HG03520 (cell line): ENCODE results near the gene SLC2A1.

Experiments
- ATAC-seq: cut with Tn5 transposase; IDR thresholded peaks from one replicate; pipeline ENCODE4 v1.9.1; 2021; ENCODE audit warnings: mild to moderate bottlenecking, moderate library complexity; ENCODE audit not compliant: unreplicated experiment

The SLC2A1 gene

DNA sequence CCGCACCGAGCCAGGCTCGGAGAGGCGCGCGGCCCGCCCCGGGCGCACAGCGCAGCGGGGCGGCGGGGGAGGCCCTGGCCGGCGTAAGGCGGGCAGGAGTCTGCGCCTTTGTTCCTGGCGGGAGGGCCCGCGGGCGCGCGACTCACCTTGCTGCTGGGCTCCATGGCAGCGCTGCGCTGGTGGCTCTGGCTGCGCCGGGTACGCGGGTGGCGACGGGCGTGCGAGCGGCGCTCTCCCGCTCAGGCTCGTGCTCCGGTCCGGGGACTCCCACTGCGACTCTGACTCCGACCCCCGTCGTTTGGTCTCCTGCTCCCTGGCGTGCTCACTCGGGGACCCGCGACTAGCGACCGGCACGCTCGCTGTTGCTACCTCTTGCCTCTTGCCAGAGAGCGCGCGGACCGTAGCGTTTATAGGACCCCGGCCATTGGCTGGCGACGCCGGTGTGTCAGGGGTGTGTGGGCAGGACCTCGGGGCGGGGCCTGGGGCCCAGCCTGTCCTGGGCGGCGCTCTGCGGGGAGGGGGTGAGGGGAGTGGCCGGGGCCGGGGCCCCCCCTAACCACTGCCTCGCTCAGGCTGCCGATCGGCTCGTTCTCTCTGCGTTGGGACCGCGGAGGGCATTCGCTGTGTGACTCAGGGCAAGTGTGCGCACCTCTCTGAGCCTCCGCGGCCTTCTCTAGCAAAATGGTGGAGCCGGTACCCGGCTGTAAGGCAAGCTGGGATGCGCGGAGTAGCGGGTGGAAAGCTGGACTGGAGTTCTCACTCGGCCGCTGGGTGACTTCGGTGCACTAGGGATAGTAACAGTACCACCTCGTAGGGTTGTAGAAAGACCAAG, at the start of gene SLC2A1:
Gene SLC2A1, minus strand, starts transcription at position 381 of the 832 bp plus-strand sequence. Its CDS starts 217 bp downstream, at position 164.
- ATAC-seq, result peak; percentile 71

GRCh38 chr1:43007377-43008114, 48.9 kb upstream of the SLC2A1 start:
- ATAC-seq, result no peak

GRCh38 chr1:43005460-43006361, 47.0 kb upstream of the SLC2A1 start:
- no peak for ATAC-seq

DNA sequence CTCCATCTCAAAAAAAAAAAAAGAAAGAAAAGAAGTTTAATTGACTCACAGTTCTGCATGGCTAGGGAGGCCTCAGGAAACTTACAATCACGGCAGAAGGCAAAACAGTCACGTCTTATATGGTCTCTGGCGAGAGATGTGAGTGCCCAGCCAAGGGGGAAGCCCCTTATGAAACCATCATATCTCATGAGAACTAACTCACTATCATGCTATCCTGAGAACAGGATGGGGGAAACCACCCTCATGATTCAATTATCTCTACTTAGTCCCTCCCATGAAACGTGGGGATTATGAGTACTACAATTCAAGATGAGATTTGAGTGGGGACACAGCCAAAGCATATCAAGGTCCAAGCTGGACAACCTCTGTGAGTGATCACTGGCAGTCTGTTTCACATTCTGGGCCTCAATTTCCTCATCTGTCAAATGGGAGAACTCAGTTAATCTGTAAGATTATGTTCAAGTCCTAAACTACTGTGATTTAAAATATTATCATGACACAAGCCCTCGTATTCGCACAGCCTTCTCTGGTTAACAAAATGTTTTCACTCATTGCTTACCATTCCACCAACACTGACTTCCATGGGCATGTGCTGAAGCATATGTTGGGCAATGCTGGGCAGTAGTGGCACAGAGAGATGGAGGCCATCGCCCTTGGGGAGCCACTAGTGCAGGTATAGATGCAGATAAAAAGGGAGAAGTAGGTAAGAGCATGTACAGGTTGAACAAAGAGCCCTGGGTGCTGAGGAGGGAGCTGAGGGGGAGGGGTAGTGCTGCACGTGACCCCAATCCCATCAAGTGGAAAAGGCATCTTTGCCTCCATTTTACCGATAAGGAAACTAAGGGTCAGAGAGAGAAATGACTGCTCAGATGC, 46.2 kb upstream of the SLC2A1 start:
- no peak for ATAC-seq

DNA sequence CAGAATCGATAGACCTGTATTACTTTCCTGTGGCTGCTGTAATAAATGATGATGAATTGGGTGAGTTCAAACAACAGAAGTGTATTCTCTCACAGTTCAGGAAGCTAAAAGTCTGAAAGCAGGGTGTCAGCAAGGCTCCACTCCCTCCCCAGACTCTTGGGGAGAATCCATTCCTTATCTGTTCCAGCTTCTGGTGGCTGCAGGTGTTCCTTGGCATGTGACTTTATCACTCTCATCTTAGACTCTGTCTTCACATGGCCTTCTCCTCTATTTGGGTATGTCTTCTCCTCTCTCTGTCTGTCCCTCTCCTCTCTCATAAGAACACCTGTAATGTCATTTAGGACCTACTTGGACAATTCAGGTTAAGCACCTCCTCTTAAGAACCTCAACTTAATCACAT, 44.1 kb upstream of the SLC2A1 start:
- ATAC-seq, result no peak

- no peak for ATAC-seq
These were observed 43.4 kb upstream of the SLC2A1 start for GRCh38 chr1:43002116-43002515.

DNA sequence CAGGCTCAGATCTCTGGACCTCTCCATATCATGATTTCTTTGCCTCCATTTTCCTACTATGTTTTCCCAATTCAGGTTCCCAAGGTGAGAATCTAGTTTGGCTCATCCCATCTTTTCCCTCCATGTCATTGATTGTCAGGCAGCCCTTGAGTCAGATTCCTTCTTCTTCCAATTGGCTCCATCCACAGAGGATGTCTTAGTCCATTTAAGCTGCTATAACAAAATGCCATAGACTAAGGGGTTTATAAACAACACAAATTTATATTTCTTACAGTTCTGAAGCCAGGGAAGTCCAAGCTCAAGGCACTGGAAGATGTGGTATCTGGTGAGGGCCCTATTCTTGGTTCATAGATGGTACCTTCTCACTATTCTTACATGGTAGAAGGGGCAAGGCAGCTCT, 42.8 kb upstream of the SLC2A1 start:
- no peak for ATAC-seq

- no peak for ATAC-seq
These were observed 41.6 kb upstream of the SLC2A1 start for GRCh38 chr1:43000271-43000670.

GRCh38 chr1:42999308-42999707, 40.6 kb upstream of the SLC2A1 start:
- no peak for ATAC-seq

DNA sequence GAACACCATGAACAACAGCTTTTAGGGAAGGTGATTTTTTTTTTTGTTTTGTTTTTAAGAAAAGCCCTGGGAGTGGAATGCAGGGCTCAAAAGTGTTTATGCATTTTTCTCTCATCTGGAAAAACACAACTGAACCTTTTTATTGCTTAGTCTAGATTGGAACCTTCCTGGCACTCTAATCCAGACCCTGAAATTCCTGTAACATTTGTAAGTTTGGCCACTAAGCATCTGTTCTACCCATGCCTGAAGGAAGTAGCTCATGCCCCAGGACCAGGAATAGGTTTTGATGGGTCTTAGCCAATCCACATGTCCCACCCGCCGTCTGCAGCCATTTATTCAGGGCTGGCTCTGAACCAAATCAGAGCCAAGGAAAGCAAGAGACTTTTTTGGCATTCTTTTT, 39.7 kb upstream of the SLC2A1 start:
- no peak for ATAC-seq

DNA sequence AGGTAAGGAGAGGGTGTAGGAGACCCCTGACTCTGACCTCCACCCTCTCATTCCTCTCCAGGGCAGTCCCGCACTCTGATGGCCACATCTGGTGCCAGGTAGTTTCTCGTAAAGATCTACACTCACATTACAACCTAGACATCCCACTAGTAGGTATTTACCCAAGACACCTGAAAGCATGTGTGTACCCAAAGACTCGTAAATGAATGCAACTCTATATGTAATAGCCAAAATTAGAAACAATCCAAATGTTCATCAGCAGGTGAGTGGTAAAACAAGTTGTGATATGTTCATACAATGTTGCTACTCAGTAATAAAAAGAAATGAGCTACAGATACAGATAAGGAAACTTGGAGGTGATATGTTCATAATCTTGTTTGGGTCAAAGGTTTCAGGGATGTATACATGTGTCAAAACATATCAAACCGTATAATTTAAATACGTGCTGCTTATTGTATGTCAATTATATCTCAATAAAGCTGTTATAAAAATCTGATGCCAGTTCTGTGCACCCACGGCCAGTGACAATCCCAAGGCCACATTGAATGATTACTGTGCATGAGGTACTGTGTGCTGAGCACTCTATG, 37.8 kb upstream of the SLC2A1 start:
- no peak for ATAC-seq

DNA sequence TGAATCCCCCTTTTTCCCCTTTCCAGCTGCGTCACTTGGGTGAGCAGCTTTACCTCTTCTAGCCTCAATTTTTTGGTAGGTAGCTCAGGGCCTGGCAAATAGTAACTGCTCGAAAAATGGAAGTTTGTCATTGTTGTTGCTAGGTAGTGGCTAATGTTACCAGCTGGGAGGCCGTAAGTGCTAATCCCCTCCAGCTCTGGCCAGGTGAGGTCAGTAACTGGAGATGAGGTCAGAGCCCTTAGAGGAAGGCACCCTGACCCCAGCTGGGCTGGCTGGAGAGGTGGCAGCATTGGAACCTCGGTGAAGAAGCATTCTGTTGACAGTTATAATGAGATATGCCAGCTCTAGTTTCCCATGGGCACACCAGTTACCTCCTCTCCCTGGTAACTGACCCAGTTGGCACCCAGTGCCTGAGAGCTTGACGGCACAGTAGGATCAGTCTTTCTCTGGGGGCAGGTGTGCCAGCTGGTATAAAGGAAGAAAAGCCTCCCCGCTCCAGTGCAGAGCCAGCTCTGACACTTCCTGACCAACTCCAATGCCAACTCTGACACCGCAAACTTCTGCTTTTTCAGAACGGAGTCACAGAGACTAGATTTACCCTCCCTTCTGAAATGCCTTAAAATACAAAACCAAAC, 35.0 kb upstream of the SLC2A1 start:
- no peak for ATAC-seq

- no peak for ATAC-seq
These were observed 33.4 kb upstream of the SLC2A1 start for GRCh38 chr1:42992054-42992571.

- ATAC-seq, result no peak
These were observed 32.2 kb upstream of the SLC2A1 start for GRCh38 chr1:42990757-42991346.

GRCh38 chr1:42983693-42984092, 25.0 kb upstream of the SLC2A1 start:
- no peak for ATAC-seq

DNA sequence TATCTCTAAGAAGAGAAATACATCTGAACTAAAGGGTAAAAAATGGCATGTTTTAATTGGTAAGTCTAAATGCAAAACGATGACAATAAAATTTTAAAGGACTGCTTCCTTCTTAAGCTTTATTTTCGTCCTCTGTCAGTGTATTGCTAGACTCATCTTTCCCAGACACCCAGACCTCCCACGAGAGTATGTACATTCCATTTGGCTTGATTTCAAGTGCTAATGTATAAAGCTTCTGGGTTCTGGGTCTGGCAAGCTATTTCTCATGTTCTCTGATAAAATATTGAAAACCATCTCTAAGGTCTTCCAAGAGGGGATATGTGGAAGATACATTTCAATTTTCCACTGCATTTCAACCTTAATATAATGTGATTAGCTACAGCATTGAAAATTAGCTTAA, 24.6 kb upstream of the SLC2A1 start:
- no peak for ATAC-seq

DNA sequence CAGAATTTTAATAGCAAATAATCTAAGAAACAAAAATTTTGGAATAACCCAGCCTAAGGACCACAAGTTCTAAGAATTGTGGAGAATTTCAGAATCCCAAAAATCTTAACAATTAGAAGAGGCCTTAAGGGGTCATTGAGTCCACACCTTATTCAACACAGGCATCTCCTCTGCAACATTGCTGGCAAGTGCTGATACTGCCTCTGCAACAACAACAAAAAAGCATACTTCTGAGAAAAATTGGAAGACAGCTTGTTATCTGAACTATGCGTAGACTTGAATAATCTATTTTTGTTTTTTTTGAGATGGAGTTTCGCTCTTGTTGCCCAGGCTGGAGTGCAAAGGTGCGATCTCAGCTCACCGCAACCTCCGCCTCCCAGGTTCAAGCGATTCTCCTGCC, 24.0 kb upstream of the SLC2A1 start:
- no peak for ATAC-seq

DNA sequence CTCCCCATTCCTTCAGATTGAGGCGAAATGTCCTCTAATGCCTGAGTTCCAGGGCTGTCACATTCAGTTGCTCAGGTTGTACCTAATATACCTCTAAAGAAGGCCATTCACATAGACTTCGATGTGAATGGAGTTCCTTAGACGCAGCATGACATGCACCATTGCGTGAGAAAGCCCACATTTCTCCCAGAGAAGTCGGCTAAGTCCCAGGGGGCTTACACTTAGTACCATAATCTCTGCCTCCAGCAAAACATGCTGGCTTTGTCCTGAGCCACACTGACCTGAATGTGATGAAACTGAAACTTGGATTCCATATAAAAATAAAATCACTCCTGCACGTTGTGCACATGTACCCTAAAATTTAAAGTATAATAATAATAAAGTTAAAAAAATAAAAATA, 23.2 kb upstream of the SLC2A1 start:
- ATAC-seq, result no peak
